Spleen (tissue), 11 donors: ENCODE results near the gene NPHS1. TPM values are rescaled to one million over a fixed set of nuclear protein-coding genes. Genes with fewer than 3 reads are reported as not detected.
"Not testable (repeated sequence)": the region's sequence is repeated elsewhere in the genome, so short reads cannot be mapped to it uniquely, and the experiment has no call there.

Experiments used
- DNase-seq: peaks from one replicate; pipeline ENCODE4 v3.0.0-alpha.2; 2020
- H3K27ac ChIP-seq, 8 donors: fragments of 200-600 bp; sonication (generic) in 7 of 8; 1 replicate in 4 of 8; 2 replicates in 4 of 8; pipeline versions ENCODE4 v1.5.0 to v1.8.0; 2016 to 2021; ENCODE audit warnings: inconsistent platforms in 4 of 8, mild to moderate bottlenecking in 4 of 8, moderate library complexity in 1 of 8
- H3K27me3 ChIP-seq, 7 donors: fragments of 200-600 bp; sonication (generic) in 6 of 7; replicated peaks in 1 of 7; 1 replicate in 4 of 7; 2 replicates in 3 of 7; pipeline versions ENCODE4 v1.5.0 to v1.8.0; 2016 to 2021; ENCODE audit warnings: inconsistent platforms in 3 of 7, mild to moderate bottlenecking in 1 of 7
- H3K36me3 ChIP-seq, 6 donors: fragments of 200-600 bp; sonication (generic) in 5 of 6; 1 replicate in 4 of 6; 2 replicates in 2 of 6; pipeline versions ENCODE4 v1.5.0 to v1.8.0; 2016 to 2021; ENCODE audit warnings: inconsistent platforms in 2 of 6
- H3K4me1 ChIP-seq, 6 donors: fragments of 200-600 bp; sonication (generic) in 5 of 6; 1 replicate in 3 of 6; 2 replicates in 3 of 6; pipeline versions ENCODE4 v1.5.0 to v1.8.0; 2016 to 2021; ENCODE audit warnings: inconsistent platforms in 3 of 6
- H3K4me3 ChIP-seq, 8 donors: fragments of 200-600 bp; sonication (generic) in 7 of 8; 1 replicate in 4 of 8; 2 replicates in 4 of 8; pipeline versions ENCODE4 v1.5.0 to v1.8.0; 2016 to 2021; ENCODE audit warnings: inconsistent platforms in 4 of 8, mild to moderate bottlenecking in 4 of 8, moderate library complexity in 2 of 8
- H3K9me3 ChIP-seq, 8 donors: fragments of 200-600 bp; sonication (generic) in 7 of 8; 1 replicate in 4 of 8; 2 replicates in 4 of 8; pipeline versions ENCODE4 v1.5.0 to v1.8.0; 2016 to 2021; ENCODE audit warnings: inconsistent platforms in 4 of 8
- CTCF ChIP-seq, 11 experiments: fragments of 200-600 bp in 7 of 11; fragments of 450-650 bp in 4 of 11; sonication (generic) in 4 of 11; IDR thresholded peaks in 8 of 11; conservative IDR thresholded peaks in 3 of 11; 1 replicate in 7 of 11; 2 replicates in 4 of 11; pipeline versions ENCODE4 v1.4.0 to v1.8.0; 2016 to 2021; ENCODE audit warnings: antibody characterized with exemption in 11 of 11, inconsistent platforms in 4 of 11, mild to moderate bottlenecking in 1 of 11
- POLR2A ChIP-seq, 3 donors: fragments of 450-650 bp; IDR thresholded peaks; one replicate each; pipeline ENCODE4 v1.5.1; 2017; ENCODE audit warnings: antibody characterized with exemption in 3 of 3, mild to moderate bottlenecking in 1 of 3
- POLR2AphosphoS5 ChIP-seq, 3 donors: sonication (generic); formaldehyde crosslinking; IDR thresholded peaks; one replicate each; pipeline ENCODE4 v1.5.1; 2017; ENCODE audit warnings: antibody characterized with exemption in 3 of 3
- WGBS, 5 donors: extraction: QIAGEN DNeasy Blood & Tissue Kit in 3 of 5; methylation state at CpG; one replicate each; pipeline versions ENCODE4 v1.1.5 to v1.1.7; 2013 to 2018; 5-methylcytosine and 5-hydroxymethylcytosine counted together
- intact Hi-C: fragments of 100-400 bp; cut with DNase I; formaldehyde crosslinking; loops from one replicate; pipeline ENCODE4 v1.15.0; 2023; ENCODE audit warnings: low total_unique reads
- polyA plus RNA-seq, 3 donors: library from polyadenylated mRNA; stranded (reverse); fragments of 200-250 nt; gene quantifications; one replicate each; pipeline ENCODE4 v1.2.1, GENCODE V29; 2013
- total RNA-seq, 7 donors: library from RNA; depleted of rRNA in 3 of 7; stranded (reverse); fragments of >200 nt in 3 of 7; fragmentation: NEBNext Ultra II Directional in 4 of 7; extraction: Animal tissue kit (Norgen Biotek cat#: 25700) in 4 of 7; gene quantifications; one replicate each; pipeline versions ENCODE4 v1.1.0 to v1.2.1, GENCODE V29; 2016 to 2021
- donor health status: healthy with polysubstance abuse.
- donor health status: DM: no; HTN: no; CAD: no; lungs with moderate emphysema.
- donor health status: DM: no; HTN: no; CAD: no.
- donor health status: Bipolar disorder and iron deficiency.
- donor health status: healthy.
- donor health status: DM: no; HTN: no; CAD: no.
- donor health status: DM: yes; HTN: yes; CAD: no.

Gene NPHS1
- total and polyA plus RNA-seq, 10 donors, result 0.10 to 0.60 (median 0.20) TPM; not detected in 5

GRCh38 chr19:35870798-35871197 lies 18.5 kb upstream of the NPHS1 start:
- TF ChIP-seq CTCF (IDR thresholded peaks at IDR 0.05 in 8 of 11, conservative IDR thresholded peaks at IDR 0.05 in 3 of 11), result no peak
- no peak for TF ChIP-seq POLR2AphosphoS5 (IDR thresholded peaks at IDR 0.05)
- no peak for TF ChIP-seq POLR2A (IDR thresholded peaks at IDR 0.05)
- no peaks in the 10 kb centered on the region for H3K36me3 ChIP-seq
- no peaks in the 10 kb centered on the region for H3K9me3 ChIP-seq
- no peak overlapping the region for H3K27ac ChIP-seq
- H3K4me3 ChIP-seq, result no peak overlapping the region
- H3K4me1 ChIP-seq, result peaks cover 10 to 27% (median 24%) of the 10 kb centered on the region in 6 donors
- H3K27me3 ChIP-seq, result peaks cover 0 to 96% (median 45%) of the 10 kb centered on the region in 7 donors
- WGBS, 5 donors, result 70 to 84% (median 77%) methylated on average over 12 of the region's 12 CpGs
- intact Hi-C loops, result no loop called here
- no peak for DNase-seq

DNA sequence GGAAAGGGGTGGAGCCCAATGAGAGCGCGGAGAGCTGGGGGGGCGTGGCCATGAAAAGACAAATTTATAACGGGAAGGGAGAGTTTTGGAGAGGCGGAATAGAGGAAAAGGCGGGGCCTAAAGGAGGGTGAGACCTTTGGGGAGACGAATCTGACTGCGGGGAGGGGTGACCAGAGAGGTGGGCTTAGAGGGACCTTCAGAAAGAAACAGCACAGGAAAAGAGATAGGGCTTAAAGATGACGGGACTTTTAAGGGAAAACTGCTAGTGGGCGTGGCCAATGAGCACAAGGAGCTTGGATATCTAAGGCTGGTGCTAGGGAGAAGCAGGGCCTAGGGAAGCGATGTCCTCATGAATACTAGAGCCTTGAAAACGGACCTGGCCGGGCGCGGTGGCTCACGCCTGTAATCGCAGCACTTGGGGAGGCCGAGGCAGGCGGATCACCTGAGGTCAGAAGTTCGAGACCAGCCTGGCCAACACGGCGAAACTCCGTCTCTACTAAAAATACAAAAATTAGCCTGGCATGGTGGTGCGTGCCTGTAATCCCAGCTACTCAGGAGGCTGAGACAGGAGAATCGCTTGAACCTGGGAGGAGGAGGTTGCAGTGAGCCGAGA lies 17.9 kb upstream of the NPHS1 start:
- H3K9me3 ChIP-seq, DNase-seq, H3K36me3 ChIP-seq, intact Hi-C loops, H3K27ac ChIP-seq: not testable (repeated sequence)
- Histone ChIP-seq H3K4me3 (peak overlapping the region in 2 of 8 donors; percentile 6 to 69), H3K4me1 (peaks cover 10 to 27% (median 24%) of the 10 kb centered on the region in 6 donors), H3K27me3 (peaks cover 0 to 95% (median 45%) of the 10 kb centered on the region in 7 donors)
- 35 to 42% (median 38%) methylated on average over 26 of the region's 26 CpGs for WGBS, 5 donors

GRCh38 chr19:35869327-35870123 lies 17.2 kb upstream of the NPHS1 start:
- Histone ChIP-seq H3K4me1 (peaks cover 10 to 27% (median 24%) of the 10 kb centered on the region in 6 donors), H3K4me3 (peak overlapping the region in 5 of 8 donors; percentile 6 to 69 (median 6)), H3K27ac (no peak overlapping the region), H3K36me3 (no peaks in the 10 kb centered on the region), H3K9me3 (no peaks in the 10 kb centered on the region), H3K27me3 (peaks cover 0 to 96% (median 45%) of the 10 kb centered on the region in 7 donors)
- intact Hi-C loops, result no loop called here
- peak; percentile 84 for DNase-seq
- TF ChIP-seq CTCF (IDR thresholded peaks at IDR 0.05 in 8 of 11, conservative IDR thresholded peaks at IDR 0.05 in 3 of 11) (no peak), POLR2AphosphoS5 (IDR thresholded peaks at IDR 0.05) (no peak), POLR2A (IDR thresholded peaks at IDR 0.05) (no peak)
- WGBS, 5 donors, result 2 to 4% (median 2%) methylated on average over 29 to 51 of the region's 51 CpGs

DNA sequence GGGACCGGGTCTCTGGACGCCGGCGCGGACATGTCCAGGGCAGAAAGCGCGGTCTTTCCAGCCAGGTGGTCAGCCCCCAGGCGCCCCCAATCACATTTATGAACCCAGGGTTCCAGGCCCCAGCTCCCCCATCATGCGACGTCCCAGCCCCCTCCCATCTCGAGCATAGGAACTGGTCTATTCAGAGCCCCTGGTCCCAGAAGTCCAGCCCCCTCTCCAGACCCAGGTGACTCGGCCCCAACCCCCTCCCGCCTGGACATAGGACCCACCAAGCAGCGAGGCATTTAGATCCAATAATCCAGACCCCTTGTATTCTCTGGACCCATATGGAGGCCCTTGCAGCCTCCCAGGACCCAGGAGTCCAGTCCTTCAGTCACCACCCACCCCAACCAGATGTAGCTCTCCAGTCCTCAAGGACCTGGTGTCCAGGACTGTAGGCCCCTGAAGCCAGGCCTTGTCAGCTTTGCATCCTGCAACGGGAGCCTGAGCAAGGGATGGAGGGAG lies 16.6 kb upstream of the NPHS1 start:
- no peak for DNase-seq
- TF ChIP-seq POLR2AphosphoS5 (IDR thresholded peaks at IDR 0.05), result no peak
- TF ChIP-seq CTCF (IDR thresholded peaks at IDR 0.05 in 8 of 11, conservative IDR thresholded peaks at IDR 0.05 in 3 of 11), result no peak
- no peak for TF ChIP-seq POLR2A (IDR thresholded peaks at IDR 0.05)
- Histone ChIP-seq H3K4me3 (peak overlapping the region in 7 of 8 donors; percentile 25 to 69 (median 40)), H3K27ac (no peak overlapping the region), H3K36me3 (no peaks in the 10 kb centered on the region), H3K9me3 (no peaks in the 10 kb centered on the region), H3K4me1 (peaks cover 10 to 27% (median 24%) of the 10 kb centered on the region in 6 donors), H3K27me3 (peaks cover 0 to 96% (median 45%) of the 10 kb centered on the region in 7 donors)
- intact Hi-C loops, result no loop called here
- WGBS, 5 donors, result 1 to 4% (median 3%) methylated on average over 7 to 15 of the region's 15 CpGs
